HUDEP-2 (cell line): ENCODE results near the gene ST6GAL1.
A peak's percentile ranks its signal among the peaks of the same experiment; 100 is the strongest.
"Not testable (repeated sequence)": the region's sequence is repeated elsewhere in the genome, so short reads cannot be mapped to it uniquely, and the experiment has no call there.

Experiments used
- DNase-seq, 76 experiments: peaks; one replicate each; lab custom pipeline; 2025; ENCODE audit not compliant: unreplicated experiment in 76 of 76; lab: John Stamatoyannopoulos, UW

Gene ST6GAL1

GRCh38 chr3:186991470-186991869 is 61.1 kb downstream of the ST6GAL1 start:
- DNase-seq, result no peak

GRCh38 chr3:186992096-186992495 is 61.8 kb downstream of the ST6GAL1 start:
- DNase-seq, result not testable (repeated sequence)

GRCh38 chr3:186993210-186993782 is 63.0 kb downstream of the ST6GAL1 start:
- DNase-seq, result no peak

DNA sequence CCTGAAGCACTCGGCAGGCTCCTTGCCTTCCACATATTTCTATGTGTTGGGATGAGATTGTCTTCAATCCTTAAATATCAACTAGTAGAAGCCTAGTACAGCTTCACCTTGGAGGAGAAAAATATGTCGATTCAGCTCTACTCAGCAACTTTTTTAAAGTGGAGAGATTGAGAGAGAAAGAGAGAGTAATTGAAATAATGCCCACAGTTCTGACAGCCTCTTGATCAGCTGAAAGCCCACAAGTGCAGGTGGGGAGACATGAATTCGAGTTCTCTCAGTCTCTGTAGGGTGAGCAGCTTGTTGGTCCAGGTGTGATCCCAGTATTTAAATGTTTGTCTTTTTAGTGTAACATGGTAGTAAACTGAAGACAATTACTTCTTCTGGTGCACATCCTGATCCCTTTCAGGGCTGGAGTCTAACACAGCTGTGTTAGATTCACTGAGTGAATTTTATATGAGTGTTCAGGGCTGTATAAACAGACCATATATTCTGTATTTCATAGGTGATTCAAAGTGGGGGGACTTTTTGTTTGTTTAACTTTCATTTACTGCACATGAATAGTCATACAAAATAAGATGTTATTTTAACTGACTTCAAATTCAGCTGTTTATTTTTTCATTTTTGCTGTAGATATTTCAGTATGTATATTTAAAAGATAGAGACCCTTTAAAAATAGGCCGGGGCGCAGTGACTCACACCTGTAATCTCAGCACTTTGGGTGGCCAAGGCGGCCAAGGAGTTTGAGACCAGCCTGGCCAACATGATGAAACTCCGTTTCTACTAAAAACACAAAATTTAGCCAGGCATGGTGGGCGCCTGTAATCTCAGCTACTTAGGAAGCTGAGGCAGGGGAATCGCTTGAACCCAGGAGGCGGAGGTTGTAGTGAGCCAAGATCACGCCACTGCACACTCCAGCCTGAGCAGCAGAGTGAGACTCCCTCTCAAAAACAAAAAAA is 64.0 kb downstream of the ST6GAL1 start:
- no peak for DNase-seq

DNA sequence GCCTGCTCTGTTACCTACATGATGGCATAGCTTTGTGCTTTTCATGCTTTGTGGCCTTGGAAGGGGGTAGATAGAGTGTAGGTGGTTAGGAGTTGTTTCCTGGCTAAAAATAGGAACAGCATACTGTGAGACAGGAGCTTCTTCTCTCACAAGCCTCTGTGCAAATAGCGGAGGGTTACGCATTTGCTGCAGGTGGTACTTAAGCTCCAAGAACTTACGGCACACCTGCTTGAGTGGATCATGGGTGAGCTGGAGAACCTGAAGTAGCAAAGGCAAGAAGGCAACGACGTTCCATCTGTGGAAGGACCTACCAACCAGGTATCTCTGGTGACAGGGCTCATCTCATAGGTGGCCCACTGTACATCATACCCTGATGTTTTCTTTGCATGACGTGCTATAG is 66.0 kb downstream of the ST6GAL1 start:
- DNase-seq, result no peak

DNA sequence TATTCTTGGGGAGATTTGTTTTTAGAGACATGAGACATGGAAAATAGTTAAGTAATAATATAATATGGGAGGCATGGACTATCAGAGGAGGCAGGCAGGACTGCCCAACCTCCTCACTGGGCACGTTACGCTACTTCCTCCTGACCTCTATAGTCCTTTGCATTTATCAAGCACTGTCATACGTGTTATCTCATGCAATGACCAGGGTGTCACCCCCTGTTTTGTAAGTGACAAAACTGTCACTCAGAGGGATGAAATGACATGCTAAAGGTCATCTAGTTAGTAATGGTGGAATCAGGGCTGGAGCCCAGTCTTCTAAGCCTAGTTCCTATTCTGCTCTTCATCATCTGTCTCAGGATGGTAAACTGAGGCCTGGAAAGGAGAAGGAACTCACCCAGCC is 66.7 kb downstream of the ST6GAL1 start:
- peak in 57 of 76 experiments; percentile 5 to 80 (median 27) for DNase-seq

DNA sequence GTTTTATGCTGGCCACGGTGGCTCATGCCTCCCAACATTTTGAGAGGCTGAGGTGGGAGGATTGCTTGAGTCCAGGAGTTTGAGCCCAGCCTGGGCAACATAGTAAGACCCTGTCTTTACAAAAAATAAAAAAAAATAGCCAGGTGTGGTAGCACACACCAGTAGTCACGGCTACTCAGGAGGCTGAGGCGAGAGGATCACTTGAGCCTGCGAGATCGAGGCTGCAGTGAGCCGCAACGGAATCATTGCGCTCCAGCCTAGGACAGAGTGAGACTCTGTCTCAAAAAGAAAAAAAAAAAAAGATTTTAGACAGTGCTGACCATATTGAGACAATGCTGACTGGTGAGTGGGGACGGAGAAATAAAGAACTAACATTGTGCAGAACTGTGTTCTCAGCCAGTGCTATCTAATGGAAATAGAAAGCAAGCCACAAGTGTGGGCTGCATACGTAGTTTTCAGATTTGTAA is 67.2 kb downstream of the ST6GAL1 start:
- no peak for DNase-seq

DNA sequence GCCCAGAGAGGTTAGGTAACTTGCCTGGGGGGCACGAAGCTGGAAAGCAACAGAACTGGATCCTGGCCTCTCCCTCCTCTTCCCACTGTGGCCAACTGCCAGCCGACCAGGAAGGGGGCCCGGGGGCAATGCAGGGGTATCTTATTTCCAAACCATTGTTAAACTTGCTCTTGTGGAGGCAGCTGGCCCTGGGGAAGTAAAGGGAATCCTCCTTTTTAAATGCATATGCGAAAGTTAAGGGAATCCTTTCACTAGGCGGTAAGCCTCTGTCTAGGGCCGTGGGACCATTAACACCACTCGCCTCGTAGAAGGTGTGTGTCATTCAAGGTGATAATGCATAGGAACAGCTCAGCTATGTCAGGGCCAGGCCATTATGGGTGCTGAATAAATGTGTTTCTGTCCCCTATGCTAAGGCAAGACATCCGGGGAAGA is 68.6 kb downstream of the ST6GAL1 start:
- DNase-seq, result no peak

GRCh38 chr3:187000711-187001151 is 70.4 kb downstream of the ST6GAL1 start:
- DNase-seq, result no peak

DNA sequence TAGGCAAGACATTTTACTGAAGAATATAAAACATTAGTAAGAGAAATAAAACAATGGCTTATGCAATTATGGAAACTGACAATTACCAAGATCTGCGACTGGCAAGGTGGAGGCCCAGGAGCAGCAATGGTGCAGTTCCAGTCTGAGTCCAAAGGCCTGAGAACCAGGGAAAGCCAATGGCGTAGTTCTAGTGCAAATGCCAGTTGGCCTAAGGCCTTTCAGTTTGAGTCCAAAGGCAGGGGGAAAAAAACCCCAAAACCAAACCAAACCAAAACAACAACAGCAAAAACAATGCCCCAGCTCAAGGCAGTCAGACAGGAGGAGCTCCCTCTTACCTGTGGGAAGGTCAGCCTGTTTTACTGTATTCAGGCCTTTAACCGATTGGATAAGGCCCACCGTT is 72.6 kb downstream of the ST6GAL1 start:
- DNase-seq, result no peak

DNA sequence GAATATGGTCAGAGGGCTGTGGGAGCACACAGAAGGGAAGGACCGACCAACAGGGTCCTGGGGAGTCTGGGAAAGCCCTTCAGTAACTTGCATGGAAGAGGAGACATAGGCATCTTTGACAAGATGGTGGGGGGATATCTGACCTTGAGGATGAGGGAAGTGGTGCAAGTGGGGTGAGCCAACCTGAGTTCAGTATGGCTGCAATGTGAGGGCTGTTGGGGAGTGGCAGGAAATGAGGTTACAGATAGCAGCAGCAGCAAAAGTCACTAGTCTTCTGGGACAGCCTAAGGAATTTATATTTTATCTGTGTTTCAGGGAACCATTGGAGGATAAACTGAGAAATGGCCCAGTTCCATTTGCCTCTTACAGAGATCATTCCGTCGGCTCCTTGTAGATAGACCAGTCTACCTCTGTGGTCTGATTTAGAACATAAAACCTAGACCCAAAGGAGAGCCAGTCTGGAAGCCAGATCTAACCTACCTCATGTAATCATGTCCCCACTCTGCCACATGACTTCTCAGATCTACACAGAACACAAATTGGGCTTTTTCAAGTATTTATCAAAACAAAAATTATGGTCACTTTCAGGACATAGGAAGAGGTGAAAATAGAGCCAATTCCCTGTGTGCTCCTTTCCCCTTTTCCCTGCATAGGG is 75.6 kb downstream of the ST6GAL1 start:
- no peak for DNase-seq

DNA sequence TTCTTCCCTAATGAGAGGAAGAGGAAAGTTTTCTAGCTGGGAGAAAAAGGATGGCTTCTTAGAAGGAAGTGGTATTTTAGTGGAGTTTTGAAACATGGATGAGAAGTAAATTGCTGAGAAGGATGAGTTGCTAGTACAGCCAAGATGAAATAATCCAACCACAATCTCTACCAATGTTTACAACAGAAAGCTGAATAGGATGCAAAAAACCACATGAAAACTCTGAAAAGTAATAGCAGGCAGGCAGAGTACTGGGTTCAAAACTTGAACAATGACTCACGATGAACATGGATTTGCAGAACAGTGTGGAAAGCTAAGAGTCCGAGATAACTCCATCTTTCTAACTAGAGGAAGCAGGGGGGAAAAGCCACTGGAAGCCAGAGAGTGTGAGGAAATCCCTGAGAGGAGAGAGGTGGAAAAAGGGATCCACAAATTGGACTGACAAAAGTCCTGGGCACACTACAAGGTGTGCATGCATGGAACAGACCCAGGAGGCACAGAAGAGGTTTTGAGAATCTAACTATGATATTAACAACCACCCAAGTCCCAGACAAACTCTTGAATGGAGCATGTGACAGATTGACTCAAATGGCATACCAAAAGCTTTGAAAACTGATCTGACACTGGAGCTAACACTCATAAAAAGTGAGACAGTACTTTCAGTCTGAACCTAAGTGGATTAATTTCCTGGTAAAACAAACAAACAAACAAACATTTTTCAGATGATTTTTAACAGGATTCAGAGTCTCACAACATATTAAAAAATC is 76.7 kb downstream of the ST6GAL1 start:
- DNase-seq, result no peak

- not testable (repeated sequence) for DNase-seq
Measured at GRCh38 chr3:187010382-187010781, 80.1 kb downstream of the ST6GAL1 start.

- no peak for DNase-seq
Measured at GRCh38 chr3:187011915-187012314, 81.6 kb downstream of the ST6GAL1 start.

- no peak for DNase-seq
Measured at GRCh38 chr3:187012609-187013051, 82.3 kb downstream of the ST6GAL1 start.

DNA sequence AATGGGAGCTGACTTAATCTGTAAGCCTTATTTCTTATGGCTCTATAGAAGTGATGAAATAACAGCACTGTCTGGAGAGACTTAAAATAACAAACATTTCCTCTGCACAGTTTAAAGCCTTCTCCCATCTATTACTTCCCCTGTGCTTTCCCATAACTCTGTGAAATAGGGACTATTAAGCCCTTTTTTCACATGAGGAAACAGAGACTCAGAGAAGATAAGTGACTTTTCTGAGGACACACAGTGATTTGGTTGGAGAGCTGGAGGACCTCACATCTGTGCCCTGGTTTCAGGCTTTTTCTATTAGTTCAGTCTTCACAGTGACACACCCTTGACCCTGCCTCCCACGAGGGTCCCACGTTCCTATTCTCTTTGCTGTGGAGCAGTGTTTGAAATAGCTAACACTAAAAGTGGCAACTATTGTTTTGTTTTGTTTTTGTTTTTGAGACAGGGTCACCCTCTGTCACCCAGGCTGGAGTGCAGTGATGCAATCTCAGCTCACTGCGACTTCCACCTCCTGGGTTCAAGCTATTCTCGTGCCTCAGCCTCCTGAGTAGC is 82.9 kb downstream of the ST6GAL1 start:
- no peak for DNase-seq

DNA sequence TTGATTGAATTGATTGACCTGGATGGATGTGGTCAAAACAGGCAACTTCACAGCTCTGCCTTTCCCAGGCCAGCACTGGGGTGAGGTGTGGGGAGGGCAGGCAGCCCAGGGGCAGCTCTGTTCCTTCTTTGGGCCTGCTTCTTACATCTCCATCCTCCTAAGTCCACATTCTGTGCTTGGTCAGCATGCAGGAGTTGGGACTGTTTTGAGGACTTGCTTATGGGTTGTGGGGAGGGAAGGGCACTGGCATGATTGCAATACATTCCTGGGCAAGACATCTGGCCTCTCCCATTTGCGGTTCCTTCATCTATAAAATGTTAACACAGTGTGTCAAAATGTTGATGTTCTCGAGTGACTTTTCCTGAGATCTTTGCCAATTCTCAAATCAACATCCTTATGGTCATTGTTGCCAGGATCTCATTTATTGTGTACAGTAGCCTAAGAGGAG is 84.1 kb downstream of the ST6GAL1 start:
- DNase-seq, result no peak

DNA sequence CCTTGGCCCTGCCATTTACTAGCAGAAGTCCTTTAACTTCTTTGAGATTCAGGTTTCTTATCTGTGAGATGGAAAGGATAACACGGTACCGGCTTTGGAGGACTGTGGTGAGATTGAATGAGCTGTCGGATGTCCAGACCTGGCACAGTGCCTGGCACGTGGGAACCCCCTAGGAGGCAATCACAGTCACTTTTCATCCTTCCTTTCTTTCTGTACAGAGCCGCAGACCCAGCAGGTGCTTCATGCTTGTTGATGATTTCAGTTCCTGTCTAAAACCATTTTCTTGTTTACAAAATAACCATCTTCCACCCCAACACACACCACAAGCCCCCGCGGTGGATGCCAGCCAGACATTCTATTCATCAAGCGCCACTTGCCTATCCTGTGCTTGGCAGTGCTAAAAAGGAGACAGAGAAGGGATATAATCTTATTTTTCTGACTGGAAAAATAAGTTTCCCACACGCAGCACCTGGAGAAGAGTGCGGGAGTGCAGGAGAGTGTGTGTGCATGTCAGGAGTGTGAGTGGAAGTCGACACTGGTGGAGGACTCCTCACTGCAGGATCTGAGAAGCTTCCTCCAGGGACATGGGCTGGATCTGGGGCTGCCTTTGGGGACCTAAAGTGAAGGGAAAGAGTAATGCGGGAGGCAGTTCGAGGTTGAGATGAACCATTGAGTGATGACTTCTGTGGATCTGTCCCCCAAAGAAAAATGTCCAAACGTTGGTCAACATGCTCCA is 85.7 kb downstream of the ST6GAL1 start:
- no peak for DNase-seq

DNA sequence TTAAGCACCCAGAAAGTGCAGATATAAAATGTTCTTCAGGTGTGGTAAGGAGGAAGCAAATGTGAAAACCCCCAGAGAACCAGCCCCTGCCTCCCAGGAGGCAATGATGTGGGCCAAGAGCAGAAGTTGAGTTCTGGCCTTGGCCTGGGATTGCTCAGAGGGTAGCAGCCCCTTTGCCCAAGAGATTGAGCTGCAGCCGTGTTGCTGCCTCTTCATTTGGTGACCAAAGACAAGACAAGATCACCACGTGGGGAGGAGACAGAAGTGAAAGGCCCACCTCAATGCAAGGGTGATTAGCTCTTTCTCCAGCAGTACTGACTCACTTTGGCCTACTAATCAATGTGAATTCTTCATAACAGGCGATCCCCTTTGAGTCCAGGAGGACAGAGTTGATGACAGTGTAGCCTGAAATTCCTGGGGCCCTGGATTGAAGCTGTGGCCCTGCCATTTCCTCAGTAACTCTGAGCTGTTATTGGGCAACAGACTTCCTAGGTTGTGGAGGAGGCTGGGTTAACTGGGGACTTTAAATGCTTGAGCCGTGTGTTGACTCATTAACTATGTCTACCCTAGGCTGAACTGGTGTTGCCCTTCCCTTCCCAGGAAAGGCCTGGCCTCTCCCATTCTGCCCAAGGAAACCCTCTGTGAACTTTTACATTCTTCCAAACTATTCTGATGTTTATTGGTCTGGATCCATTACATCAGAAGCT is 86.5 kb downstream of the ST6GAL1 start:
- no peak for DNase-seq
